GM10847 (cell line): Measurements from ENCODE around the gene CAPRIN1.

Source experiments
- POLR2A ChIP-seq: IDR thresholded peaks from 2 replicates; pipeline ENCODE4 v1.6.1; 2011; ENCODE audit not compliant: insufficient read length; ENCODE audit errors: extremely low read depth

The CAPRIN1 gene

GRCh38 chr11:34114471-34114870, 62.9 kb downstream of the CAPRIN1 start:
- TF ChIP-seq POLR2A: no peak

GRCh38 chr11:34120651-34121050, 69.1 kb downstream of the CAPRIN1 start:
- TF ChIP-seq POLR2A: no peak

GRCh38 chr11:34124885-34125668, 73.5 kb downstream of the CAPRIN1 start:
- TF ChIP-seq POLR2A: no peak

- TF ChIP-seq POLR2A: no peak
These were observed 75.7 kb downstream of the CAPRIN1 start for GRCh38 chr11:34126959-34127848.

GRCh38 chr11:34128824-34129223, 77.3 kb downstream of the CAPRIN1 start:
- TF ChIP-seq POLR2A: no peak

- TF ChIP-seq POLR2A: no peak
These were observed 80.9 kb downstream of the CAPRIN1 start for GRCh38 chr11:34132261-34132965.

- TF ChIP-seq POLR2A: no peak
These were observed 83.2 kb downstream of the CAPRIN1 start for GRCh38 chr11:34134765-34135164.

GRCh38 chr11:34135439-34135838, 83.9 kb downstream of the CAPRIN1 start:
- no peak for TF ChIP-seq POLR2A

- no peak for TF ChIP-seq POLR2A
These were observed 84.9 kb downstream of the CAPRIN1 start for GRCh38 chr11:34136420-34136819.

- TF ChIP-seq POLR2A: no peak
These were observed 87.8 kb downstream of the CAPRIN1 start for GRCh38 chr11:34139346-34139745.

- no peak for TF ChIP-seq POLR2A
These were observed 88.6 kb downstream of the CAPRIN1 start for GRCh38 chr11:34140149-34140548.

GRCh38 chr11:34143048-34143447, 91.5 kb downstream of the CAPRIN1 start:
- no peak for TF ChIP-seq POLR2A

- no peak for TF ChIP-seq POLR2A
These were observed 93.5 kb downstream of the CAPRIN1 start for GRCh38 chr11:34145073-34145472.

GRCh38 chr11:34145847-34146381, 94.4 kb downstream of the CAPRIN1 start:
- no peak for TF ChIP-seq POLR2A

- no peak for TF ChIP-seq POLR2A
These were observed 94.9 kb downstream of the CAPRIN1 start for GRCh38 chr11:34146411-34146810.

- TF ChIP-seq POLR2A: no peak
These were observed 95.3 kb downstream of the CAPRIN1 start for GRCh38 chr11:34146866-34147265.

GRCh38 chr11:34147581-34147980, 96.0 kb downstream of the CAPRIN1 start:
- TF ChIP-seq POLR2A: no peak
